Measurements from ENCODE around the gene FFAR1.

Gene FFAR1

DNA sequence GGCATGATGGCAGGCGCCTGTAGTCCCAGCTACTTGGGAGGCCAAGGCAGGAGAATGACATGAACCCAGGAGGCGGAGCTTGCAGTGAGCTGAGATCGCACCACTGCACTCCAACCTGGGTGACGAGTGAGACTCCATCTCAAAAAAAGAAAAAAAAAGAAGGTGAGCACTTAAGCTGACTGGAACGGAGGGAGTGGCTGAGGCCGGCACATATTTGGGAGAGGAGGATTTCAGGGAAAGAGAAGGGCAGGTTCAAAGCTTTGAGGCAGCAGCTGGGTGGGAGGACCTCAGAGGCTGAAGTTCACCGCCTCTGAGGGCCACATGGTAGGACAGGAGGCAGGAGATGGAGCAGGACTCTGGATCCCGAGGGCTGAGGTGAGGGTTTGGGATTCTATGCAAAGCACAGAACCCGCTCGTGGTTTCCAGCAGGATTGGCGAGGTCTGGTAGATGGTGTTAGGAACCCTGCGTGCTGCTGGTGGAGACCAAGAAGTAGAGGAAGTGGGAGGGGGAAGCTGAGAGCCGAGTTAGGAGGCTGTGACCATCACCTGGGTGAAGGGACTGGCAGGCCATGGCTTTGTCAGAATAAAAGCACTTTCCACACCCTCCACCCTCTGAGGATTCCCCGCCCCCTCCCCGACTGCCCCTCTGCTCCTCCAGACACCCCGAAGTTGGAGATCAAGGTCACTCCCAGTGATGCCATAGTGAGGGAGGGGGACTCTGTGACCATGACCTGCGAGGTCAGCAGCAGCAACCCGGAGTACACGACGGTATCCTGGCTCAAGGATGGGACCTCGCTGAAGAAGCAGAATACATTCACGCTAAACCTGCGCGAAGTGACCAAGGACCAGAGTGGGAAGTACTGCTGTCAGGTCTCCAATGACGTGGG lies 10.4 kb upstream of the FFAR1 start:
- no peak for TF ChIP-seq CEBPB (IDR thresholded peaks at IDR 0.05)
- no peak for TF ChIP-seq TEAD4 (IDR thresholded peaks at IDR 0.05)
- no peak for TF ChIP-seq TCF12 (IDR thresholded peaks at IDR 0.05; ENCODE audit: low read depth)
- TF ChIP-seq RAD21 (IDR thresholded peaks at IDR 0.05; ENCODE audit: low read depth): no peak
- TF ChIP-seq YY1 (IDR thresholded peaks at IDR 0.05; ENCODE audit: low read depth): no peak
- TF ChIP-seq NFIC (IDR thresholded peaks at IDR 0.05): no peak
- TF ChIP-seq, protein P1, sequence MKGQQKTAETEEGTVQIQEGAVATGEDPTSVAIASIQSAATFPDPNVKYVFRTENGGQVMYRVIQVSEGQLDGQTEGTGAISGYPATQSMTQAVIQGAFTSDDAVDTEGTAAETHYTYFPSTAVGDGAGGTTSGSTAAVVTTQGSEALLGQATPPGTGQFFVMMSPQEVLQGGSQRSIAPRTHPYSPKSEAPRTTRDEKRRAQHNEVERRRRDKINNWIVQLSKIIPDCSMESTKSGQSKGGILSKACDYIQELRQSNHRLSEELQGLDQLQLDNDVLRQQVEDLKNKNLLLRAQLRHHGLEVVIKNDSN (IDR thresholded peaks at IDR 0.05): no peak
- TF ChIP-seq FOXM1 (IDR thresholded peaks at IDR 0.05; ENCODE audit: borderline replicate concordance, low read depth): no peak
- TF ChIP-seq, protein P2, sequence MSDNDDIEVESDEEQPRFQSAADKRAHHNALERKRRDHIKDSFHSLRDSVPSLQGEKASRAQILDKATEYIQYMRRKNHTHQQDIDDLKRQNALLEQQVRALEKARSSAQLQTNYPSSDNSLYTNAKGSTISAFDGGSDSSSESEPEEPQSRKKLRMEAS (IDR thresholded peaks at IDR 0.05): no peak
- no peak for TF ChIP-seq EP300 (IDR thresholded peaks at IDR 0.05; ENCODE audit: borderline replicate concordance)
- TF ChIP-seq TAF1 (IDR thresholded peaks at IDR 0.05; ENCODE audit: low read depth): no peak
- TF ChIP-seq, protein P3, sequence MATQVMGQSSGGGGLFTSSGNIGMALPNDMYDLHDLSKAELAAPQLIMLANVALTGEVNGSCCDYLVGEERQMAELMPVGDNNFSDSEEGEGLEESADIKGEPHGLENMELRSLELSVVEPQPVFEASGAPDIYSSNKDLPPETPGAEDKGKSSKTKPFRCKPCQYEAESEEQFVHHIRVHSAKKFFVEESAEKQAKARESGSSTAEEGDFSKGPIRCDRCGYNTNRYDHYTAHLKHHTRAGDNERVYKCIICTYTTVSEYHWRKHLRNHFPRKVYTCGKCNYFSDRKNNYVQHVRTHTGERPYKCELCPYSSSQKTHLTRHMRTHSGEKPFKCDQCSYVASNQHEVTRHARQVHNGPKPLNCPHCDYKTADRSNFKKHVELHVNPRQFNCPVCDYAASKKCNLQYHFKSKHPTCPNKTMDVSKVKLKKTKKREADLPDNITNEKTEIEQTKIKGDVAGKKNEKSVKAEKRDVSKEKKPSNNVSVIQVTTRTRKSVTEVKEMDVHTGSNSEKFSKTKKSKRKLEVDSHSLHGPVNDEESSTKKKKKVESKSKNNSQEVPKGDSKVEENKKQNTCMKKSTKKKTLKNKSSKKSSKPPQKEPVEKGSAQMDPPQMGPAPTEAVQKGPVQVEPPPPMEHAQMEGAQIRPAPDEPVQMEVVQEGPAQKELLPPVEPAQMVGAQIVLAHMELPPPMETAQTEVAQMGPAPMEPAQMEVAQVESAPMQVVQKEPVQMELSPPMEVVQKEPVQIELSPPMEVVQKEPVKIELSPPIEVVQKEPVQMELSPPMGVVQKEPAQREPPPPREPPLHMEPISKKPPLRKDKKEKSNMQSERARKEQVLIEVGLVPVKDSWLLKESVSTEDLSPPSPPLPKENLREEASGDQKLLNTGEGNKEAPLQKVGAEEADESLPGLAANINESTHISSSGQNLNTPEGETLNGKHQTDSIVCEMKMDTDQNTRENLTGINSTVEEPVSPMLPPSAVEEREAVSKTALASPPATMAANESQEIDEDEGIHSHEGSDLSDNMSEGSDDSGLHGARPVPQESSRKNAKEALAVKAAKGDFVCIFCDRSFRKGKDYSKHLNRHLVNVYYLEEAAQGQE (IDR thresholded peaks at IDR 0.05; ENCODE audit: low read depth): no peak
- no peak for TF ChIP-seq CREB1 (IDR thresholded peaks at IDR 0.05; ENCODE audit: low read depth)
- TF ChIP-seq ZBTB7A (IDR thresholded peaks at IDR 0.05; ENCODE audit: low read depth): no peak
- no peak for TF ChIP-seq EGR1 (IDR thresholded peaks at IDR 0.05)

DNA sequence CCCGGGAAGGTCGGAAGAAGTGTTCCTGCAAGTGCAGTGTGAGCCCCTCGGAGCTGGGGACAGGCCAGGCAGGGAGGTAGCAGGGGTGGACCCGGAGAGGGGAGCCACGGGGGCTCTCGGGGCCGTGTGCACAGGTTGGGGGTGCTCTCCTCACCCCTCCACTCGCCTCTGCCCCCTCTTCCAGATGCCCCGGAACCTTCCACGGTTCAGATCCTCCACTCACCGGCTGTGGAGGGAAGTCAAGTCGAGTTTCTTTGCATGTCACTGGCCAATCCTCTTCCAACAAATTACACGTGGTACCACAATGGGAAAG lies 9.8 kb upstream of the FFAR1 start:
- TF ChIP-seq, protein P2 (IDR thresholded peaks at IDR 0.05): no peak
- no peak for TF ChIP-seq FOXM1 (IDR thresholded peaks at IDR 0.05; ENCODE audit: borderline replicate concordance, low read depth)
- TF ChIP-seq TEAD4 (IDR thresholded peaks at IDR 0.05): no peak
- TF ChIP-seq CEBPB (IDR thresholded peaks at IDR 0.05): no peak

DNA sequence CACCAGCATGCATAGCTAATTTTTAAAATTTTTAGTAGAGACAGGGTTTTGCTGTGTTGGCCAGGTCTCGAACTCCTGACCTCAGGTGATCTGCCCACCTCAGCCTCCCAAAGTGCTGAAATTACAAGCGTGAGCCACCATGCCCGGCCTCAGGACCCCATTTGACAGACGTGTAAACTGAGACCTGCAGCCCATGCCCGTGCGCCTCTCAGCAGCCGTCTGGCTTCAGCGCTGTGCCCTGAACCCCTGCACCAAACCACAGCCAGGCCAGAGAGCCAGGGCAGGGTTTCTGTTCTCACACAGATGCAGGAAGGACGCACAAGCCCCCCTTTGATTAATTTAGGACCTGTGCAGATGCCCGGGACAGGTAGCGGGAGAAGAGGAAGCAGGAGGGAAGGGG lies 7.3 kb upstream of the FFAR1 start:
- TF ChIP-seq, protein P1 (IDR thresholded peaks at IDR 0.05): no peak
- TF ChIP-seq TCF12 (IDR thresholded peaks at IDR 0.05; ENCODE audit: low read depth) (no peak), CREB1 (IDR thresholded peaks at IDR 0.05; ENCODE audit: low read depth) (no peak), CEBPB (IDR thresholded peaks at IDR 0.05) (no peak)

DNA sequence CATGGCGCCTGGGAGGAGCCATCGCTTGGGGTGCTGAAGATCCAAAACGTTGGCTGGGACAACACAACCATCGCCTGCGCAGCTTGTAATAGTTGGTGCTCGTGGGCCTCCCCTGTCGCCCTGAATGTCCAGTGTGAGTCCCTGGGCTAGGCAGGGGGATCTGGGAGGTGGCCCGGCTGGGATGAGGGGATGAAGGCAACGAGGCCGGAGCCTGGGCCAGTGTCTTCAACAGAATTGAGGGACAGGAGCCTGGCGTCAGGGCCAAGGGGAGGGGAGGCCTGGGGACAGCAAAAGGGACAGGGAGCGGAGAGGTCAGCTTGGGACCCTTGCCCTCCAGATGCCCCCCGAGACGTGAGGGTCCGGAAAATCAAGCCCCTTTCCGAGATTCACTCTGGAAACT lies 6.7 kb upstream of the FFAR1 start:
- TF ChIP-seq ZBTB7A (IDR thresholded peaks at IDR 0.05; ENCODE audit: low read depth) (no peak), CREB1 (IDR thresholded peaks at IDR 0.05; ENCODE audit: low read depth) (no peak), TEAD4 (IDR thresholded peaks at IDR 0.05) (no peak), TCF12 (IDR thresholded peaks at IDR 0.05; ENCODE audit: low read depth) (no peak), EP300 (IDR thresholded peaks at IDR 0.05; ENCODE audit: borderline replicate concordance) (no peak), EGR1 (IDR thresholded peaks at IDR 0.05) (no peak)
- TF ChIP-seq, protein P2 (IDR thresholded peaks at IDR 0.05): no peak

- TF ChIP-seq TEAD4 (IDR thresholded peaks at IDR 0.05) (no peak), EGR1 (IDR thresholded peaks at IDR 0.05) (no peak), CEBPB (IDR thresholded peaks at IDR 0.05) (no peak), EP300 (IDR thresholded peaks at IDR 0.05; ENCODE audit: borderline replicate concordance) (no peak)
Measured at GRCh38 chr19:35341565-35342225, 6.0 kb upstream of the FFAR1 start.

GRCh38 chr19:35342430-35342829 lies 5.3 kb upstream of the FFAR1 start:
- no peak for TF ChIP-seq TEAD4 (IDR thresholded peaks at IDR 0.05)
- TF ChIP-seq TAF1 (IDR thresholded peaks at IDR 0.05; ENCODE audit: low read depth): no peak

- TF ChIP-seq, protein P3 (IDR thresholded peaks at IDR 0.05; ENCODE audit: low read depth): no peak
- TF ChIP-seq NFIC (IDR thresholded peaks at IDR 0.05) (no peak), CEBPB (IDR thresholded peaks at IDR 0.05) (no peak), ZBTB7A (IDR thresholded peaks at IDR 0.05; ENCODE audit: low read depth) (no peak)
Measured at GRCh38 chr19:35344511-35345031, 3.1 kb upstream of the FFAR1 start.

Measured in Ishikawa (cell line).